ENCODE data around the gene HS3ST5.
"Not testable (repeated sequence)": the region's sequence is repeated elsewhere in the genome, so short reads cannot be mapped to it uniquely, and the experiment has no call there.

The HS3ST5 gene

GRCh38 chr6:114334237-114334636 is 8.6 kb downstream of the HS3ST5 start:
- no peak for DNase-seq (ENCODE audit: low read depth)

- DNase-seq (ENCODE audit: low read depth), result no peak
These were observed 15.7 kb downstream of the HS3ST5 start for GRCh38 chr6:114327074-114327473.

- DNase-seq (ENCODE audit: low read depth), result no peak
These were observed 19.0 kb downstream of the HS3ST5 start for GRCh38 chr6:114323784-114324183.

- no peak for DNase-seq (ENCODE audit: low read depth)
These were observed 23.1 kb downstream of the HS3ST5 start for GRCh38 chr6:114319749-114320148.

GRCh38 chr6:114315831-114316595 is 26.8 kb downstream of the HS3ST5 start:
- DNase-seq (ENCODE audit: low read depth), result no peak

- not testable (repeated sequence) for DNase-seq (ENCODE audit: low read depth)
These were observed 29.0 kb downstream of the HS3ST5 start for GRCh38 chr6:114313816-114314215.

- DNase-seq (ENCODE audit: low read depth), result no peak
These were observed 29.9 kb downstream of the HS3ST5 start for GRCh38 chr6:114312931-114313330.

GRCh38 chr6:114310053-114310452 is 32.8 kb downstream of the HS3ST5 start:
- no peak for DNase-seq (ENCODE audit: low read depth)

GRCh38 chr6:114304304-114304887 is 38.4 kb downstream of the HS3ST5 start:
- DNase-seq (ENCODE audit: low read depth), result peak; percentile 13

- no peak for DNase-seq (ENCODE audit: low read depth)
These were observed 41.1 kb downstream of the HS3ST5 start for GRCh38 chr6:114301596-114302219.

- DNase-seq (ENCODE audit: low read depth), result no peak
These were observed 45.7 kb downstream of the HS3ST5 start for GRCh38 chr6:114297135-114297534.

GRCh38 chr6:114292431-114292830 is 50.4 kb downstream of the HS3ST5 start:
- DNase-seq (ENCODE audit: low read depth), result no peak

GRCh38 chr6:114291428-114291827 is 51.4 kb downstream of the HS3ST5 start:
- DNase-seq (ENCODE audit: low read depth), result no peak

- DNase-seq (ENCODE audit: low read depth), result no peak
These were observed 52.0 kb downstream of the HS3ST5 start for GRCh38 chr6:114290864-114291263.

GRCh38 chr6:114288701-114289495 is 53.9 kb downstream of the HS3ST5 start:
- DNase-seq (ENCODE audit: low read depth), result no peak

GRCh38 chr6:114287461-114287860 is 55.4 kb downstream of the HS3ST5 start:
- no peak for DNase-seq (ENCODE audit: low read depth)

GRCh38 chr6:114286211-114286610 is 56.6 kb downstream of the HS3ST5 start:
- DNase-seq (ENCODE audit: low read depth), result no peak

- no peak for DNase-seq (ENCODE audit: low read depth)
These were observed 58.5 kb downstream of the HS3ST5 start for GRCh38 chr6:114284281-114284680.

- no peak for DNase-seq (ENCODE audit: low read depth)
These were observed 60.5 kb downstream of the HS3ST5 start for GRCh38 chr6:114282292-114282691.

GRCh38 chr6:114281496-114281895 is 61.3 kb downstream of the HS3ST5 start:
- no peak for DNase-seq (ENCODE audit: low read depth)

GRCh38 chr6:114280239-114280982 is 62.4 kb downstream of the HS3ST5 start:
- no peak for DNase-seq (ENCODE audit: low read depth)

- DNase-seq (ENCODE audit: low read depth), result no peak
These were observed 65.6 kb downstream of the HS3ST5 start for GRCh38 chr6:114277220-114277619.
